Caco-2 (cell line): ENCODE data around the gene ENAH. TPM values are rescaled to one million over a fixed set of nuclear protein-coding genes. Genes with fewer than 3 reads are reported as not detected.

Experiments
- BruUV-seq: library from RNA; stranded (reverse); fragments of 400-500 nt; replicated peaks from 2 replicates; lab custom pipeline; 2021; lab: Mats Ljungman, UMichigan
- CTCF ChIA-PET: fragments of 300-600 bp; sonication (Branson Sonifier 250); formaldehyde crosslinking; loops from one replicate; lab custom pipeline; 2022; ENCODE audit warnings: antibody characterized with exemption; lab: Charles Lee
- POLR2A ChIA-PET: fragments of 300-600 bp; sonication (Branson Sonifier 250); formaldehyde crosslinking; loops from one replicate; lab custom pipeline; 2022; ENCODE audit warnings: antibody characterized with exemption; lab: Charles Lee
- DNase-seq, 2 experiments: peaks; one replicate each; pipeline versions ENCODE4 v3.0.0 to v3.0.0-alpha.2; 2020 to 2022
- H3K27me3 ChIP-seq: replicated peaks from 2 replicates; pipeline ENCODE4 v1.6.0; 2011; ENCODE audit warnings: low read length; ENCODE audit not compliant: control insufficient read depth, insufficient read depth
- H3K36me3 ChIP-seq: 2 replicates; pipeline ENCODE4 v1.5.1; 2011; ENCODE audit warnings: low read length; ENCODE audit not compliant: control insufficient read depth, insufficient read depth
- H3K4me1 ChIP-seq: fragments of 250-450 bp; sonication (Bioruptor Pico); 2 replicates; pipeline ENCODE4 v1.5.1; 2020; ENCODE audit warnings: mild to moderate bottlenecking
- H3K4me3 ChIP-seq: 2 replicates; pipeline ENCODE4 v1.5.1; 2011; ENCODE audit warnings: low read depth, mild to moderate bottlenecking, control low read depth, low read length
- H3K9me3 ChIP-seq: fragments of 250-450 bp; sonication (Bioruptor Pico); 2 replicates; pipeline ENCODE4 v1.5.1; 2020; ENCODE audit warnings: mild to moderate bottlenecking, moderate library complexity
- H3K27ac Mint-ChIP-seq: one replicate; pipeline ENCODE4 v1.8.0; 2022; ENCODE audit warnings: mixed read lengths; ENCODE audit not compliant: unreplicated experiment
- H3K27me3 Mint-ChIP-seq: one replicate; pipeline ENCODE4 v1.8.0; 2022; ENCODE audit warnings: mixed read lengths; ENCODE audit not compliant: insufficient read depth, unreplicated experiment
- H3K36me3 Mint-ChIP-seq: one replicate; pipeline ENCODE4 v1.8.0; 2022; ENCODE audit warnings: mild to moderate bottlenecking, mixed read lengths; ENCODE audit not compliant: insufficient read depth, unreplicated experiment
- H3K4me1 Mint-ChIP-seq: one replicate; pipeline ENCODE4 v1.8.0; 2022; ENCODE audit warnings: low read depth, mixed read lengths; ENCODE audit not compliant: unreplicated experiment
- H3K4me3 Mint-ChIP-seq: one replicate; pipeline ENCODE4 v1.8.0; 2022; ENCODE audit warnings: mild to moderate bottlenecking, moderate library complexity, mixed read lengths; ENCODE audit not compliant: unreplicated experiment
- H3K9me3 Mint-ChIP-seq: one replicate; pipeline ENCODE4 v1.8.0; 2022; ENCODE audit warnings: mixed read lengths; ENCODE audit not compliant: unreplicated experiment
- intact Hi-C: fragments of 100-400 bp; cut with micrococcal nuclease; formaldehyde crosslinking; loops from one replicate; pipeline ENCODE4 v1.10.0; 2022; ENCODE audit not compliant: unreplicated experiment
- total RNA-seq: library from RNA; stranded (reverse); gene quantifications from 2 replicates; pipeline ENCODE4 v1.2.3, GENCODE V29; 2022
- TF ChIP-seq, protein P1 (sequence below), 2 experiments: fragments of 200-600 bp in 1 of 2; IDR thresholded peaks; 1 replicate in 1 of 2; 2 replicates in 1 of 2; pipeline versions ENCODE4 v1.5.1 to v1.8.0; 2011 to 2022; ENCODE audit warnings: antibody characterized with exemption in 1 of 2, control low read depth in 1 of 2, inconsistent platforms in 1 of 2, low read depth in 1 of 2, low read length in 1 of 2, mild to moderate bottlenecking in 1 of 2, moderate library complexity in 1 of 2; ENCODE audit not compliant: insufficient read depth in 1 of 2, severe bottlenecking in 1 of 2, unreplicated experiment in 1 of 2

Gene ENAH
- total RNA-seq, 1 experiment from 2014 or later: 78.0 TPM

DNA sequence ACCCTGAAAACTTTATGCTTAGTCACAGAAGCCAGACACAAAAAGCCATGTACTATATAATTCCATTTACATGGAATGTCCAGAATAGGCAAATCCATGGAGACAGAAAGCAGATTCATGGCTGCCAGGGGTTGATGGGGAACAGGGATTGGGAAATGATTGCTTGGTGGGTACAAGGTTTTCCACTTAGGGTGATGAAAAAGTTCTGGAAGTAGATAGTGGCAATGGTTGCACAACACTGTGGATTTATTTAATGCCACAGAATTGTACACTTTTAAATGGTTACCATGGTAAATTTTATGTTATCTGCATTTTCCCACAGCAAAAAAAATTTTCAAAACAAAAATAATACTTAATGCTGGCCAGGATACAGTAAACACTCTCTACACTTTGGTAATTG lies 40.6 kb downstream of the ENAH start:
- Mint-ChIP-seq H3K4me1 (peaks cover 17% of the 10 kb centered on the region), H3K9me3 (no peaks in the 10 kb centered on the region), H3K27ac (no peak overlapping the region), H3K36me3 (peaks cover 5% of the 10 kb centered on the region), H3K27me3 (no peaks in the 10 kb centered on the region), H3K4me3 (no peak overlapping the region)
- ChIA-PET POLR2A (no interaction called here), CTCF (interaction anchor here (0.6 kb wide), 1 partner anchor 165 kb away, joined by 3 read pairs; the partner anchor contains the start of gene SRP9)
- BruUV-seq: no TSS peak
- TF ChIP-seq, protein P1, sequence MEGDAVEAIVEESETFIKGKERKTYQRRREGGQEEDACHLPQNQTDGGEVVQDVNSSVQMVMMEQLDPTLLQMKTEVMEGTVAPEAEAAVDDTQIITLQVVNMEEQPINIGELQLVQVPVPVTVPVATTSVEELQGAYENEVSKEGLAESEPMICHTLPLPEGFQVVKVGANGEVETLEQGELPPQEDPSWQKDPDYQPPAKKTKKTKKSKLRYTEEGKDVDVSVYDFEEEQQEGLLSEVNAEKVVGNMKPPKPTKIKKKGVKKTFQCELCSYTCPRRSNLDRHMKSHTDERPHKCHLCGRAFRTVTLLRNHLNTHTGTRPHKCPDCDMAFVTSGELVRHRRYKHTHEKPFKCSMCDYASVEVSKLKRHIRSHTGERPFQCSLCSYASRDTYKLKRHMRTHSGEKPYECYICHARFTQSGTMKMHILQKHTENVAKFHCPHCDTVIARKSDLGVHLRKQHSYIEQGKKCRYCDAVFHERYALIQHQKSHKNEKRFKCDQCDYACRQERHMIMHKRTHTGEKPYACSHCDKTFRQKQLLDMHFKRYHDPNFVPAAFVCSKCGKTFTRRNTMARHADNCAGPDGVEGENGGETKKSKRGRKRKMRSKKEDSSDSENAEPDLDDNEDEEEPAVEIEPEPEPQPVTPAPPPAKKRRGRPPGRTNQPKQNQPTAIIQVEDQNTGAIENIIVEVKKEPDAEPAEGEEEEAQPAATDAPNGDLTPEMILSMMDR (IDR thresholded peaks at IDR 0.05; ENCODE audit: insufficient read depth in 1 of 2, low read depth in 1 of 2, low read length in 1 of 2, severe bottlenecking in 1 of 2, unreplicated experiment in 1 of 2): no peak
- DNase-seq: no peak
- no peaks in the 10 kb centered on the region for H3K27me3 ChIP-seq
- no peaks in the 10 kb centered on the region for H3K36me3 ChIP-seq
- H3K4me1 ChIP-seq: peaks cover 22% of the 10 kb centered on the region
- intact Hi-C loops: no loop called here
- H3K9me3 ChIP-seq: no peaks in the 10 kb centered on the region
- H3K4me3 ChIP-seq: no peak overlapping the region

DNA sequence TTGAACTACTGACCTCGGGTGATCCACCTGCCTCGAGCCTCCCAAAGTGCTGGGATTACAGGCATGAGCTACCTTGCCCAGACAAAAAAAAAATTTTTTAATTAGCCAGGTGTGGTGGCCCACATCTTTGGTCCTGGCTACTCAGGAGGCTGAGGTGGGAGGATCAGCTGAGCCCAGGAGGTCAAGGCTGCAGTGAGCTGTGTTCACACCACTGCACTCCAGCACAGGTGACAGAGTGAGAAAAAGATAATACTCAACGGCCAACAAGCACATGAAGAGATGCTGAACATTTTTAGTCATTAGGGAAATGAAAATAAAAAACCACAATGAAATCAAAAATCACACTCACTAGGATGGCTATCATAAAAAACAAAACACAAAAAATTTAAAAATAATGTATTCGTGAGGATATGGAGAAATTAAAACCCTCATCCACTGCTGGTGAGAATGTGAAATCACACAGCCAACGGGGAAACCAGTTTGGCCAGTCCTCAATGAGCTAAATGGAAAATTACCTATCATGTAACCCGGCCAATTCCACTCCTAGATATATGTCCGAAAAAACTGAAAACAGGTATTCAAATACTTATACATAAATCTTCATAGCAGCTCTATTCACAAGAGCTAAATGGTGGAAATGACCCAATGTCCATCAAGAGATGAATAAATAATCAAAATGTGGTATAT lies 41.2 kb downstream of the ENAH start:
- Histone ChIP-seq H3K4me3 (no peak overlapping the region), H3K36me3 (no peaks in the 10 kb centered on the region), H3K4me1 (peaks cover 20% of the 10 kb centered on the region), H3K9me3 (no peaks in the 10 kb centered on the region), H3K27me3 (no peaks in the 10 kb centered on the region)
- no peak overlapping the region for H3K27ac Mint-ChIP-seq
- peak in 1 of 2 experiments; percentile 9 for DNase-seq
- H3K4me1 Mint-ChIP-seq: peaks cover 23% of the 10 kb centered on the region
- peaks cover 5% of the 10 kb centered on the region for H3K36me3 Mint-ChIP-seq
- TF ChIP-seq, protein P1 (IDR thresholded peaks at IDR 0.05; ENCODE audit: insufficient read depth in 1 of 2, low read depth in 1 of 2, low read length in 1 of 2, severe bottlenecking in 1 of 2, unreplicated experiment in 1 of 2): no peak
- ChIA-PET POLR2A (no interaction called here), CTCF (no interaction called here)
- H3K9me3 Mint-ChIP-seq: no peaks in the 10 kb centered on the region
- no TSS peak for BruUV-seq
- H3K27me3 Mint-ChIP-seq: no peaks in the 10 kb centered on the region
- intact Hi-C loops: no loop called here
- H3K4me3 Mint-ChIP-seq: no peak overlapping the region

DNA sequence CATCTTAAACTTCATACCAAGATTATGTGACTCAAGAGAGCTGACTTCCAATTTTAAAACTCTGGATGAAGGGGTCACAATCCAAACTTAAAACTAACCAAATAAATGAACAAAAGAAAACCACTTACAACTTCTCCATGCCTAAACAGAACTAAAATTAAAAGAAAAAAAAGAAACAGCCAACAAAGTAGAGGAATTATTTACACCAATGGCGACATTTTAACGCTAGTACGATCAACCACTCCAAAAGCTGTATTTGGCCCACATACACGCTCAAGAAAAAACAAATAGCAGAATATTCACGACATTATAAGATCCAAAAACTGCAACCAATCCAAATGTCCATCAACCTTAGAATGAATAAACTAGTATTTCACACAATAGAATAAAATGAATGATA lies 42.4 kb downstream of the ENAH start:
- intact Hi-C loops: no loop called here

More for the DNA sequence above, 42.4 kb downstream of the ENAH start:
- Mint-ChIP-seq H3K9me3 (no peaks in the 10 kb centered on the region), H3K27me3 (no peaks in the 10 kb centered on the region), H3K4me3 (no peak overlapping the region), H3K36me3 (peaks cover 5% of the 10 kb centered on the region), H3K4me1 (peaks cover 25% of the 10 kb centered on the region), H3K27ac (no peak overlapping the region)
- ChIA-PET CTCF (no interaction called here), POLR2A (interaction anchor here (0.5 kb wide), 1 partner anchor 24 kb away, joined by 4 read pairs; no protein-coding TSS in a partner anchor)
- no peaks in the 10 kb centered on the region for H3K27me3 ChIP-seq
- H3K36me3 ChIP-seq: no peaks in the 10 kb centered on the region
- no peak overlapping the region for H3K4me3 ChIP-seq
- no peak for DNase-seq
- H3K9me3 ChIP-seq: no peaks in the 10 kb centered on the region
- H3K4me1 ChIP-seq: peaks cover 20% of the 10 kb centered on the region
- TF ChIP-seq, protein P1 (IDR thresholded peaks at IDR 0.05; ENCODE audit: insufficient read depth in 1 of 2, low read depth in 1 of 2, low read length in 1 of 2, severe bottlenecking in 1 of 2, unreplicated experiment in 1 of 2): no peak
- no TSS peak for BruUV-seq
